Measurements from ENCODE around the gene KHDC4. TPM values are rescaled to one million over a fixed set of nuclear protein-coding genes. Genes with fewer than 3 reads are reported as not detected.
A peak's percentile ranks its signal among the peaks of the same experiment; 100 is the strongest.

KHDC4 gene
- total and polyA plus RNA-seq, 4 donors = 15.4 to 63.1 (median 34.6) TPM

- peaks cover 18 to 30% (median 24%) of the 10 kb centered on the region in 4 donors for H3K36me3 ChIP-seq (ENCODE audit: control insufficient read depth in 4 of 4, insufficient read depth in 4 of 4, low read length in 4 of 4)
- ATAC-seq (ENCODE audit: insufficient read depth, low FRiP score) (no peak), DNase-seq (peak; percentile 37 to 55 (median 54))
- WGBS, 2 donors = 3% methylated on average over 11 of the region's 11 CpGs
- H3K27ac ChIP-seq (ENCODE audit: low read depth in 1 of 2, low read length in 1 of 2) = peak overlapping the region; percentile 84 to 89
- H3K9ac ChIP-seq (ENCODE audit: insufficient read depth in 1 of 2, low read length in 2 of 2) = peak overlapping the region; percentile 59 to 94
- H3K27me3 ChIP-seq (ENCODE audit: control insufficient read depth in 3 of 3, insufficient read depth in 3 of 3, low read length in 2 of 3) = no peaks in the 10 kb centered on the region
- TF ChIP-seq CTCF (IDR thresholded peaks at IDR 0.05; ENCODE audit: control extremely low read depth, extremely low read depth) = no peak
- peaks cover 0 to 10% (median 1%) of the 10 kb centered on the region in 5 donors for H3K4me1 ChIP-seq (ENCODE audit: control insufficient read depth in 5 of 5, insufficient read depth in 5 of 5, low read length in 5 of 5)
- peak overlapping the region; percentile 60 for H3K4me3 ChIP-seq
- no peaks in the 10 kb centered on the region for H3K9me3 ChIP-seq (ENCODE audit: control insufficient read depth in 4 of 4, insufficient read depth in 3 of 4, low read length in 3 of 4)
Observed at GRCh38 chr1:155910621-155911121, 23.5 kb downstream of the KHDC4 start.

- no peak for TF ChIP-seq CTCF (IDR thresholded peaks at IDR 0.05; ENCODE audit: control extremely low read depth, extremely low read depth)
- peaks cover 22 to 25% (median 25%) of the 10 kb centered on the region in 4 donors for H3K36me3 ChIP-seq (ENCODE audit: control insufficient read depth in 4 of 4, insufficient read depth in 4 of 4, low read length in 4 of 4)
- WGBS, 2 donors = 33 to 44% methylated on average over 4 of the region's 4 CpGs
- DNase-seq = peak in 2 of 3 donors; percentile 15 to 34
- H3K9me3 ChIP-seq (ENCODE audit: control insufficient read depth in 4 of 4, insufficient read depth in 3 of 4, low read length in 3 of 4) = no peaks in the 10 kb centered on the region
- no peak overlapping the region for H3K4me3 ChIP-seq
- peaks cover 0 to 10% (median 1%) of the 10 kb centered on the region in 5 donors for H3K4me1 ChIP-seq (ENCODE audit: control insufficient read depth in 5 of 5, insufficient read depth in 5 of 5, low read length in 5 of 5)
- ATAC-seq (ENCODE audit: insufficient read depth, low FRiP score) = peak; percentile 44
- peak overlapping the region in 1 of 2 donors; percentile 94 for H3K9ac ChIP-seq (ENCODE audit: insufficient read depth in 1 of 2, low read length in 2 of 2)
- H3K27me3 ChIP-seq (ENCODE audit: control insufficient read depth in 3 of 3, insufficient read depth in 3 of 3, low read length in 2 of 3) = no peaks in the 10 kb centered on the region
- H3K27ac ChIP-seq (ENCODE audit: low read depth in 1 of 2, low read length in 1 of 2) = peak overlapping the region in 1 of 2 donors; percentile 69
Observed at GRCh38 chr1:155909894-155910293, 24.3 kb downstream of the KHDC4 start.

GRCh38 chr1:155904261-155904660 is 30.0 kb downstream of the KHDC4 start:
- TF ChIP-seq CTCF (IDR thresholded peaks at IDR 0.05; ENCODE audit: control extremely low read depth, extremely low read depth) = no peak
- no peak overlapping the region for H3K9ac ChIP-seq (ENCODE audit: insufficient read depth in 1 of 2, low read length in 2 of 2)
- no peak overlapping the region for H3K27ac ChIP-seq (ENCODE audit: low read depth in 1 of 2, low read length in 1 of 2)
- H3K9me3 ChIP-seq (ENCODE audit: control insufficient read depth in 4 of 4, insufficient read depth in 3 of 4, low read length in 3 of 4) = no peaks in the 10 kb centered on the region
- DNase-seq = no peak
- no peaks in the 10 kb centered on the region for H3K4me1 ChIP-seq (ENCODE audit: control insufficient read depth in 5 of 5, insufficient read depth in 5 of 5, low read length in 5 of 5)
- peaks cover 34 to 41% (median 39%) of the 10 kb centered on the region in 4 donors for H3K36me3 ChIP-seq (ENCODE audit: control insufficient read depth in 4 of 4, insufficient read depth in 4 of 4, low read length in 4 of 4)
- no peak overlapping the region for H3K4me3 ChIP-seq
- 95 to 98% methylated on average over 12 of the region's 12 CpGs for WGBS, 2 donors
- no peak for ATAC-seq (ENCODE audit: insufficient read depth, low FRiP score)
- H3K27me3 ChIP-seq (ENCODE audit: control insufficient read depth in 3 of 3, insufficient read depth in 3 of 3, low read length in 2 of 3) = no peaks in the 10 kb centered on the region

- Histone ChIP-seq H3K9me3 (ENCODE audit: control insufficient read depth in 4 of 4, insufficient read depth in 3 of 4, low read length in 3 of 4) (no peaks in the 10 kb centered on the region), H3K27ac (ENCODE audit: low read depth in 1 of 2, low read length in 1 of 2) (no peak overlapping the region), H3K36me3 (ENCODE audit: control insufficient read depth in 4 of 4, insufficient read depth in 4 of 4, low read length in 4 of 4) (peaks cover 36 to 39% (median 38%) of the 10 kb centered on the region in 4 donors), H3K9ac (ENCODE audit: insufficient read depth in 1 of 2, low read length in 2 of 2) (no peak overlapping the region), H3K4me1 (ENCODE audit: control insufficient read depth in 5 of 5, insufficient read depth in 5 of 5, low read length in 5 of 5) (no peaks in the 10 kb centered on the region), H3K27me3 (ENCODE audit: control insufficient read depth in 3 of 3, insufficient read depth in 3 of 3, low read length in 2 of 3) (no peaks in the 10 kb centered on the region), H3K4me3 (no peak overlapping the region)
- TF ChIP-seq CTCF (IDR thresholded peaks at IDR 0.05; ENCODE audit: control extremely low read depth, extremely low read depth) = no peak
- 92% methylated on average over 4 of the region's 4 CpGs for WGBS, 2 donors
- no peak for ATAC-seq (ENCODE audit: insufficient read depth, low FRiP score)
- no peak for DNase-seq
Observed at GRCh38 chr1:155900161-155900560, 34.1 kb downstream of the KHDC4 start.

Data from lung (tissue), 12 donors.